ENCODE results near the gene KRAS.
A peak's percentile ranks its signal among the peaks of the same experiment; 100 is the strongest.
"Not testable (repeated sequence)": the region's sequence is repeated elsewhere in the genome, so short reads cannot be mapped to it uniquely, and the experiment has no call there.

Gene KRAS

DNA sequence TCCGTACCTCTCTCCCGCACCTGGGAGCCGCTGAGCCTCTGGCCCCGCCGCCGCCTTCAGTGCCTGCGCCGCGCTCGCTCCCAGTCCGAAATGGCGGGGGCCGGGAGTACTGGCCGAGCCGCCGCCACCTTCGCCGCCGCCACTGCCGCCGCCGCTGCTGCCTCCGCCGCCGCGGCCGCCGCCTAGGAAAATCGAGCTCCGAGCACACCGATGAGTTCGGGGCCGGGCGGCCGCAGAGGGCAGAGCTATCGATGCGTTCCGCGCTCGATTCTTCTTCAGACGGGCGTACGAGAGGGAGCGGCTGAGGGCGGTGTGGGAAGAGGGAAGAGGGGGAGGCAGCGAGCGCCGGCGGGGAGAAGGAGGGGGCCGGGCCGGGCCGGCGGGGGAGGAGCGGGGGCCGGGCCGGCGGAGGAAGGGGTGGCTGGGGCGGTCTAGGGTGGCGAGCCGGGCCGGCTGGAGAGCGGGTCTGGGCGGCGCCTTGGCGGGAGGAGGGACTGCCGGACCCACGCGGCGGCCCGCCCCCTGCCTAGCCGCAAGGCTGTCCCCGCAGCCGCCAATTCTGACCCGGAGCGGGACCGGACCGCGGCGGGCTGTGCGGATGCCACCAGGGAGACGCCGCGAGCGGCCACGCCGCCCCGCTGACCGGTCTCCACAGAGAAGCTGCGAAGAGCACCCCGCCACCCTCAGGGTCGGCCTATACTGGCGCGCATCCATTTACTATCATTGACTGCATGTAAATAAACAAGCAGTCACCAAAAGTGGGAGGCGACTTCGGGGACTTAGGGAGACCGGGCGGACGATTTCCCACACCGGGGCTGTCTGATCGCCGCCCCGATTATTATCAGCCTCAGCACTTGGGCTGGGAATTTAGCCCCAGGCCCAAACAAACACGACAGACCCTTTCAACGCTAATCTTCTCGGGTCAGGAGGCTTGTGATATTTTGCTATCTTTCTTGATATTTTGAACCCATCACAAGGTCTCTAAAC is at the start of gene KRAS:
TSS of gene KRAS (minus strand) at position 186 of the 987 bp plus-strand sequence.
- peak; percentile 82 to 97 for DNase-seq

DNA sequence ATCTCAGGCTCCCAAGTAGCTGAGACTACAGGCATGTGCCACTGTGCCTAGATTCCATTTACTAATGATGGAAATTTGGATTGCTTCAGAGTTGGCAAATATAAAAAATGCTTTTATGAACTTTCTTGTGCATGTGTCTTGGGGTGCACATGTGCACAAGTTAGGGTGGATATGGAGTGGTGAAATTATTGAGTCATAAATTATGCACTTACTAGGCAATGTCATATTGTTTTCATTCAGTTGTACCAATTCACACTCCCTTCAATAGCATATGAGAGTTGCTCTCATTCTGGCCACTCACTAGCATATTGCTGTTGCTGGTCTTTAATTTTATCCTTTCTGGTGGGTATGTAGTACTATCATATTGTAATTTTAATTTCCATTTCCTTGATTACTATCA is 45.7 kb upstream of the KRAS start:
- no peak for DNase-seq

DNA sequence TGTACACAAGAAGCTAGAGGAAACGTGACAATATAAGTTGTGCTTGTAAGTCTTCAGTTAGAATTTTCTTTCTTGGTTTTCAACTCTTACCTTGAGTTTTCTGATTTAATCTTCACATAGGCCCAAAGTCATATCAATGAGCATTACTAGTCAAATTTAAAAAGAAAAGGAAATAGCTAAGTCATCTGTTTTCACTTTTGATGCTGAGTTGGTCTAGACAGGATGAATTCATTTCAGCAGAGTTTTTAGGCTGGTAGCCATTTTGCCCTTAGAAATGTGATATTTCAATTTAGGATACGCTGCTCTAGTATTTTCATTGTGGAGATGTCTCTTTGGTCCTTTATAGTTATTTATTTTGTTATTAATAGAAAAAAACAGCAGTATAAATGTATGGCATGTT is 44.6 kb upstream of the KRAS start:
- DNase-seq = no peak

DNA sequence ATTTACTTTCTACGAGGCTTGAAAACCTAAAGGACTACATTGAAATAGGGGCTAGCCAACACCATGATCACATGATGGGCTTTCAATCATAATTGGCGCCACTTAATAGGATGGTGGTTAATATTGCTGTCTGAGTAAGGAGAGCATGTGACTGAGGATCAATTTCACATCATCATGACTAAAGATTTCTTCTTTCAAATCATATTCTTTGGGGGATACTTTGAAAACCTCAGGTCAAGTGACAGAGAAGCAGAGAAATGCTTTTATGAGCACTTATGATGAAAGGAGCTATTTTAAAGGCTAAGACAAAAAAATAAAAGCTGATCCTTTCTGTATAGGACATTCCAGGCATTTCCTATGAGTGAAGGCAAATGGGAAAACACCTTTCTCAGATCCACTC is 42.9 kb upstream of the KRAS start:
- no peak for DNase-seq

DNA sequence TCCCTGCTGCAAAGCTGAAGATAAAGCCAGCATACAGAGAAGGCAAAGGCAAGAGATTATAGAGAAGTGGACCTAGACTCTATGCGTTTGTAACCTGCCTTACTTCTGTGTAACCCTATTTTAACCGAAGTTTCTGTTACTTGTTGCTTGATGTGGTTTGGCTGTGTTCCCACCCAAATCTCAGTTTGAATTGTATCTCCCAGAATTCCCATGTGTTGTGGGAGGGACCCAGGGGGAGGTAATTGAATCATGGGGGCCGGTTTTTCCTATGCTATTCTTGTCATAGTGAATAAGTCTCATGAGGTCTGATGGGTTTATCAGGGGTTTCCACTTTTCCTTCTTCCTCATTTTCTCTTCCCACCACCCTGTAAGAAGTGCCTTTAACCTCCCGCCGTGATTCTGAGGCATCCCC is 42.1 kb upstream of the KRAS start:
- DNase-seq = not testable (repeated sequence)

DNA sequence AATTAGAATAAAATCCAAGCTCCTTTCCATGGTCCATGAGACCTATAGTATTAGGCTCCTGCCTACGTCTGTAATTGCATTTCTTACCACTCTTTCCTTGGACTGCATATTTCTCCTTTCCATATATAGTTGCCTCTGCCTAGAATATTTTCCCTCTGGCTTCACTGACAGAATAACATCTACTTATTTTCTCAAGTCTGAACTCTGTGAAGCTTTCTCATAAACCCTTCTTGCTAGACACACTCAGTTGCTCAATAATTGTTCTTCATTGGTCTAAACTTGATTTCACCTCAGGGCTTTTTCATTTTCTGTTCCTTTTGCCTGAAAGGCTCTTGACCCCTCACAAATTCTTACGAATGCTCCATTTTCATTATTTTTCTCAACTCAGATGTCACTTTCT is 36.9 kb upstream of the KRAS start:
- no peak for DNase-seq

DNA sequence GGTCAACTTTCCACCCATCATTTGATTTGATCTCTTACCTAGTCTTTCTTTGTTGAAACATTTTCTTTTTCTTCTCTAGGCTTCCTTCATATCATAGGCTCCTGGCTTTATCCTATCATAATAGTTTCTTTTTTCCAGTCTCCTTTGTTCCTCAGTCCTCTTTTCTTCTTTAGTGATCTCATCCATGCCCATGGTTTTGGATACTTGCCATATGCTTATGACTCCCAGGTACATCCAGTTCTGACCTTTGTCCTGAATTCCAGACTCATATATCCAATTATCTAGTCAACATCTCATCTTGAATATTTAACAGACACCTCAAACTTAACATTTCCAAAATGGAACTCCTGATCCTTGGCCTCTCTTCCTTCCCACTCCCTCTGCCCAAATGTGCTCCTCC is 36.1 kb upstream of the KRAS start:
- DNase-seq = no peak

DNA sequence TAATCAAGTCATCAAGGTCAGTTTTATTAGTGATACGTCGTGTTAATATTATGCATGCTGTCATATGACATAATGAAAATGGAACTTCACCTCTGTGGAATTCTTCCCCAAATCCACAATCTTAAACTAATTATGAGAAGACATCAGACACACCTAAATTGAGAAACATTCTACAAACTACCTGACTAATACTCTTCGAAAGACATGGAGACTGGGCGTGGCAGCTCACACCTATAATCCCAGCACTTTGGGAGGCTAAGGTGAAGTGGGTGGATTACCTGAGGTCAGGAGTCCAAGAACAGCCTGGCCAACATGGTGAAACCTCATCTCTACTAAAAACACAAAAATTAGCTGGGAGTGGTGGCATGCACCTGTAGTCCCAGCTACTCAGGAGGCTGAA is 33.3 kb upstream of the KRAS start:
- no peak for DNase-seq

DNA sequence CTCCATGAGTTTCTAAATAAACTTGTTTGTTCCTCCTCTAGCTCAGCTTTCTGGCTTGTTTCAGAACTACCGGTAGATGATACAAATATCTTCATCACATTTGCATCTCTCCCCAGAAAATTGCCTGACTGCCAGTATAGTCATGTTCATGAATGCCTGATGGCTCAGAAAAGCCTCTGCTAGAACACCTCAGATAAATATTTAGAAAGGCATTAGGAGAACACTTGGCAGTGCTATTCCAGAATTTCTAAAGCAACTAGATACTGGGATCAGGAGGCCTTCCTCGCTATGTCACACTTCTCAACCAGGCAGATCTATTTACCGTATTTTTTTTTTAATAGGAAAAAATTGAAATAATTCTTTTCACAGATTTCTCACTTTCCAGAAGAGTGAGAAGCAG is 32.3 kb upstream of the KRAS start:
- peak in 1 of 2 experiments; percentile 52 for DNase-seq

DNA sequence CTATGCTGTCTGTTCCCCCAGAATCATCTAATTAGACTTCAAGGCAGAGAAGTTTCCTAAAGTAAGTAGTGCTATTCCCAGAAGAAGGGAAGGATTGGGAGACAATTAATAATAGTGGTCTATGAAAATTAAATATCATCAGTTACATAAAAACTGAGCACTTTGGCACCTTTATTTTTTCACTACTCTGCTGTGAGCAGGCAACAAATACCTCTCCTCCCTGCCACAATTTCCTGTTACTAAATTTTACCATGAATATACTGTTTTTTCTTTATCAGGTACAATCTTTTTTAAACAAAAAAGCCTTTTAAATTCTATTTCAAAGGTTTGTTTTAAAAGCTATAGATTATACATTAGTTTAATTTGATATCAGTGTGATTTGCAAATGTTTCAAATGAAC is 29.4 kb upstream of the KRAS start:
- DNase-seq = no peak

DNA sequence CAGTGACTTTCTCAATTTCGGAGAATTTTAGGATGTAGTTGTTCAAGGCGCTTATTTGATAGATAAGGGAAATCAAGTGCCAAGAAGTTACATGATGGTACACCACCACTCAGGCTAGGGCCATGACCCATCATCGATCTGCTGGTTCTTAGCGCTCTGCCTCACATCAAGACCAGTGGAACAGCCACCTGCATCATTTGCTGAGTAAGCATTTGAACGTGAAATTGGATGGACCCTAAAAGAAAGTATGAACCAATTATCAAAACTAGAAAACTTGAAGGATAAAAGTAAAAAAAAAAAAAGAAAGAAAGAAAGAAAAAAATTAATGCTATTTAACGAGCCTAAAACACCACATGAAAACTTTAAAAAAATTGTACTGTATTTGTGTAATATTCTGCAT is 27.5 kb upstream of the KRAS start:
- DNase-seq = no peak

DNA sequence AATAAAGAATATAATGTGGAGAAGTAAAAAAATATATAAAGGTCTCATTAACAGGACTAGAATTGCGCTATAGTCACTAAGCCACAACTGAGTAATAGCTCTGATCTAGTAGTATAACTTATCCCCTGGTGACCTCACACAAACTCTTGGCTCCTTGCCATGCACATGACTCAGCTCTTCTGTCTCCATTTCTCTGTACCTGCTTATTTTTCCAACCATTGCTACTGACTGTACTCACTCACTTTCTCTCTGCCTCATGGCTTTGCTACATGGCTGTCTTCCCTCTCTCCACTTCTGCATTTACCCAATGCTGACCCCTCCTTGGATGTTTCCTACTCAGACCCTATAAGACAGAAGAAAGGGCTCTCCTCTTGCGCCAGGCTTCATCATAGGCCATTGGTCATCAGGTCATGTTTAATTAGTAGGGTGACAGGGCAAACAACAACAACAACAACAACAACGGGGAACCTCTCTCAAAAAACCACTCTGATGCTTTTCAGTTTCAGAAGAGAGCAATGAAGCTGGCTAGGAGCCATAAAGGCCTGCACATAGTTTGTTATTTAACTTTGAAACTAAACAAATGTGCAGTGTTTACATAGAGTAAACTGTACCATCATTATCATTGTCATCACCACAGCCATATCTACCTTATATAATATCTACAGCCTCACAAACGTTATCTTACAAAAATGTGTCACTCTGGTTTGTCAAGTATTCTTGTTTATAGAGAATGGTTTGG is 25.6 kb upstream of the KRAS start:
- DNase-seq = no peak

DNA sequence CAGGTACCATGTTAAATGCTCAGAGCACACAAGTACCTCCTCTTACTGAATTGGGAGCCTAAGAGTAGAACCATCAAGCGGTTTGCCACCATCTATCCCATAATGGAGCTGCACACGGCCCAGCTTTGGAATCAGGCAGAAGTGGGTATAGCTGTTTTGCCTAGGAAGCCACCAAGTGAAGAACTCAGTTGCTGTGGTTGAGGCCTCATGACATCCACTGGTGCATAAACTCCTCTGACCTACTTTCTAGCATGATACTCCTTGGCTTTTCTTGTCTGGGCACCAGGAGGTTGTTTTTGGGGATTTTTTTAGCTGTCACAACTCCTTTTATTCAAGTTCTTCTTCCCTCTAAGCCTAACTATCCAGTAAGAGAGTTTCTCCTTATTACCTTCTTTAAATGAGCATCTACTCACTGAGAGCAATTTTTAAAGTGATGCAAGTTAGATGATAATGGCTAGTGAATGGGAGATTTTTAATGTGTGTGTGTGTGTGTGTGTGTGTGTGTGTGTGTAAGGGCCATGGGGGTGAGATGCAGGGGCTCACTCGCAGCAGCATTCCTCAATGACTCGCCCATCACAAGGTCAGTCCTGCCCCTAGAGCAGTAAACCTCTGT is 20.9 kb upstream of the KRAS start:
- no peak for DNase-seq

DNA sequence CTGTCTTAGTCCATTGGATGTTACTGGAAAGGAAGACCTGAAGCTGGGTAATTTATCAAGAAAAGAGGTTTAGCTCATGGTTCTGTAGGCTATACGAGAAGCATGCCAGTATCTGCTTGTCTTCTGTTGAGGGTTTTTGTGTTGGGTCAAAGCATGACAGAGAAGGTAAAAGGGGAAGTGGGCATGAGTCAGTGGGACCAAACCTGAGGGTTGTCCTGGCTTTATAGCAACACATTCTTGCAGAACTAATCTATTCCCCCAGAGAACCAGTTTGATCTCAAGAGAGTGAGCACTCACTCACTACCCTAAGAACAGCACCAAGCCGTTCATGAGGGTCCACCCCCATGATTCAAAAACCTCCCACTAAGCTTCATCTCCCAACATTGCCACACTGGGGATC is 19.0 kb upstream of the KRAS start:
- DNase-seq = no peak

DNA sequence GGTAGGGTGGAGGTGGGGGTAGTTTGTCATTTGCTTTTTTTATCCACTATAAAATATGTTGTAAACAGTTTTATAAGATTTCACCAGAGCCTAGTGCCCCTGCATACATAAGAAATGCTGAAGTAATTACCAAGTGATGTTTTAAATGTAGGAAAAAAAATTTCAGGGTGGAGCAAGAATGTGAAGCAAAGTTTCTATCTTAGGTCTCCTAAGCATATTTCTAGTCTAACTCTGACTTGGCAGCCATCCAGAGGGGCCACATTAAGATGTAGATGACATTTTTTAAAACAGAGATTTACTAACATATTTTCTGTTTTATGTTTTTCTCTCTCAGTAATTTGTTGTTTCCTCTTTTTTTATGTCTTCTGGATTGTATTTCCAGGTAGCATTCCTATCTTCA is 15.8 kb upstream of the KRAS start:
- no peak for DNase-seq

DNA sequence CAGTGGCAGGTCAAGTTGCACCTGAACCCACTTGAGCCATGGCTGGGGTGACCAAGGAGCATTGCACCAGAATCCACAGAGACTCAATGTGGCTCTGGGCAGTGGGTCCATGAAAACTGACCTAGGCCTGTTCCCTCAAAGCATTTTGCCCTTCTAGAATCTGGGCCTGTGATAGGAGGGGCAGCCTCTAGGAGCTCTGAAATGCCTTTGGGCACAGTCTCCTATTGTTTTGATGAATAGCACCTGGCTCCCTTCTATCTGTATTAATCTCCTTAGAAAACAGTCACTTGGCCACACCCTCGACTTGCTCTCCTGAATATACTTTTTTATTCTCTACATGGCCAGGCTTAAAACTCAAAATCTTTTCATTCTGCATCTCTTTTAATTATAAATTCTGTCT is 14.1 kb upstream of the KRAS start:
- no peak for DNase-seq

DNA sequence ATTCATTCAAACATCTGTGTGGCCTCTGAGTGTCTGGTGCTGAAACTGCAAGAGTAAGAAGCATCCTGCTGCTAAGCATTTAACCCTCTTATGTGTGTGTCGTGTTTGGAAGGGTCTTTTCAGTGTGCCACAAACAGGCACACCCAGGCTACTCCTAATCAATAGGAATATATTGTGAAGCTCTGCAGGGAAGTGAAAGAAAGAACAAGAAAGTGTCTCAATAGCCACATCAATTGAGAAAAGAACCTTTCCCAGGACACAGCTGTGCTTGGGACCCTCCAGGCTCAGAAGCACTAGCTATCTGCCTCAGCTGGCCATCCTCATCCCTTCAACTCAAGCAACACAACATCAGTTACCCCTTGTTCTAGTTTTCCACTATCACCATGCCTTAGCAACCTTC is 13.4 kb upstream of the KRAS start:
- DNase-seq = no peak

DNA sequence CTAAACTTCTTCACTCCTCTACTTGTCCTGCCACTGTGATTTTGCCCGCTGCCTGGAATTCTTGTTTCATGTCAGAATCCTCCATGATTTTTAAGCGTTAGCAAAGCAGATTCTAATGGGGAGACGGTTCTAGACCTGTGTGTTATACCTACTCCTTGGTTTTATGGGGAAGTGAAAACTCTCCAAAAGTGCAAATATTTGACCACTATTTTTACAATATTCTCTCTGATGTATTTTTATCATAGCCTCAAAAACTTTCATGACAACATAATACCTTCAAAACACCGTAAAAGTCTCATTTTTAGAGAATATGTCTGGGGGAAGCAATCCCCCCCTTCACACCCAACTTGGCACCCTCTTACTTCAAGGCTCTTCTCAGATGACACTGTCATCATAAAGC is 12.9 kb upstream of the KRAS start:
- no peak for DNase-seq

DNA sequence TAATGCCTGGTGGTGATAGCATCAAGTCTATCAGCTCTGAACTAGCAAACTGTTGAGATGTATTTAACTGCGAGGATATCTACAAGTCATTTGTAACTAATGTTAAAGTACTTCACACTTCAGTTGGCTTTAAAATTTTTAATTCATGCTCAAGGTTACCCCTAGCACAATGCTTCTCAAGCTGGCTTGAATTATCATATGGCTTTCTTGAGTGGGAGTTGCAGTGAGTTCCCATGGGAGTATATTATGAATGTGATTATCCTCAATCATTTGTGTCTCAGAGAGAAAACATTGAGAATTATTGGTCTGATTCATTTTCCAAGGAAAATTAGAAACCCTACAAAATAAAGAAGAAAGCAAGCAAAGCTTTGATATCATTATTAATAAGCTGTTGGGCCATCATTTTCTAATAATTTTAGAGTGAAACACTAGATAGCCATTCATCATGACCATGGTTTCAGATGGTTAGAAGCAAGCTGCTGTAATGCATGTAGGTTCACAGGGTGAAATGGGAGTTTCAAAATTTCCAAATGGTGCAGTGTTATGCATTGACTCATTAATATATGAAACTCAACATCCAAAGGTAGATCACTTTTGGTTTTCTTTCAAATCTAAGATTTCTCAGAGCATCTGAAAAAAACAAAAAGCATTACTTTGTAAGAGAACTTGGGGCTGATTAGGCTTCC is 11.8 kb upstream of the KRAS start:
- DNase-seq = no peak

DNA sequence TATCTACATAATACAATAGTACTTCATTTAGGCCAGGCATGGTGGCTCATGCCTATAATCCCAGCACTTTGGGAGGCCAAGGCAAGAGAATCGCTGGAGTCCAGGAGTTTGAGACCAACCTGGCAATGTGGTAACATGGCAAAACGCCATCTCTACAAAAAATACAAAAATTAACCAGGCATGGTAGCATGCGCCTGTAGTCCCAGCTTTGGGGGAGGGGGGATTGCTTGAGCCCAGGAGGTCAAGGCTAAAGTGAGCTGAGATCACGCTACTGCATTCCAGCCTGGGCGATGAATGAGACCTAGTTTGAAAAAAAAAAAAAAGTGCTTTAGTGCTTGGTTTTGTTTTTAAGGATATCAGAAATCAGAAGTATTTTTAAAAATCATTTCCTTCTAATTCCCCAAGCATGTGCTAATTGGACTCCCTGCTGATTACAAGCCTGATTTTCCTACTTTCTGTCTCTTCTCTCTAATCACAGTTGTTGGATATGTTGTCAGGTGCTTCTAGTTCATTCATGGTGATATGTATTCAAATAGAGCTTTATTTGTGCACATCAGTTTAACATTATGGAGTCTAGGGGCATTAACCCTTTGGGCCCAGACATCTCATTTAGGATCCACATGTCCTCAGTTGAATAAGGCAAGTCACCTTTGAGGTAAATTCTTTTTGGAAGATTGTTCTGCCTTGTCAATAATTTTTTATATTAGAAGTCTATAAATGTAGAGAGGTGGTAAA is 7.0 kb upstream of the KRAS start:
- DNase-seq = no peak

DNA sequence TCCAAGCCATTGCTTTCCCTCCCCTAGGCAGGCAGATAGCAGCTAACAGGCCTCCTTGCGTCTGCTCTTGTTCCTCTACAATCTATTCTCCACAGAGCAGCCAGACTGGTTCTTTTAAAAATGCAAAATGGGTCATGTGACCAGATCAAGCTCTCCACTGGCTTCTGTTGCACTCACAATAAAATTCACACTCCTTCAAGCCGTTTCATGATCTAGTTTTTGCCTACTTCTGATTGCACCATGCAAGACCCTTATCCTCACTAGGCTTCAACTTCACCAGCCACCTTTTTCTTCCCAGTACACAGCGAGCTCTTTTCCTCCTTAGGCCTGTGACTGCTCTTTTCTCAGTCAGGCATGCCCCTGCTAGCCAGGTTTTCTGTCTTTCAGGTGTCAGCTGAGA is 6.1 kb upstream of the KRAS start:
- DNase-seq = peak in 1 of 2 experiments; percentile 47

DNA sequence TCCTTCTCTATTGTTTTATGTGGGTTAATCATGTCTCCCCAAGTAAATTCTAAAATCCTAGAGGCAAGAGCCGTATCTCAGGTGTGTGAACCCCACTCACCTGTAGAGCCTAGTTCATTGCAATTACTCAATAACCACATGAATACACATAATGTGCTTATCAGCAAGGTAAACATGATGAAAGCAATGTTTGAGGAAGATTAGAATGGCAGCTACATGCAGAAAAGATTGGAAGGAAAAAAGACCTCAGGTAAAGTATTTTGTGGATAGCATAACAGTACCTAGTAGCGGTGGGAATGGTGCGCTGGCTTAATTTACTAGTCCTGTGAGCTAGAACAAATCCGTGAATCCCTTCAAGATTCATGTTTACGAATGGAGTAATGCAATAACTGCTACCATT is 5.3 kb upstream of the KRAS start:
- DNase-seq = no peak

Measured in NCI-H526 (cell line).